ENCODE measurements around the gene SLC39A7. TPM values are rescaled to one million over a fixed set of nuclear protein-coding genes. Genes with fewer than 3 reads are reported as not detected.

The SLC39A7 gene
- total RNA-seq, 6 donors from 2014 or later: 37.7 to 104 (median 86.7) TPM

GRCh38 chr6:33235221-33235634 lies 34.6 kb downstream of the SLC39A7 start:
- no peaks in the 10 kb centered on the region for H3K4me1 ChIP-seq
- H3K36me3 ChIP-seq: no peaks in the 10 kb centered on the region
- no peaks in the 10 kb centered on the region for H3K27me3 ChIP-seq
- DNase-seq: no peak
- no peak overlapping the region for H3K4me3 ChIP-seq
- TF ChIP-seq EP300 (IDR thresholded peaks at IDR 0.05): no peak
- TF ChIP-seq POLR2A (IDR thresholded peaks at IDR 0.05): no peak
- no peak for TF ChIP-seq POLR2AphosphoS5 (IDR thresholded peaks at IDR 0.05)
- TF ChIP-seq CTCF (IDR thresholded peaks at IDR 0.05): no peak
- H3K9me3 ChIP-seq: no peaks in the 10 kb centered on the region
- 25 to 37% methylated on average over 6 of the region's 6 CpGs for whole genome bisulfite sequencing, 2 donors
- no peak overlapping the region for H3K27ac ChIP-seq
- ATAC-seq (ENCODE audit: low FRiP score in 2 of 2): no peak

DNA sequence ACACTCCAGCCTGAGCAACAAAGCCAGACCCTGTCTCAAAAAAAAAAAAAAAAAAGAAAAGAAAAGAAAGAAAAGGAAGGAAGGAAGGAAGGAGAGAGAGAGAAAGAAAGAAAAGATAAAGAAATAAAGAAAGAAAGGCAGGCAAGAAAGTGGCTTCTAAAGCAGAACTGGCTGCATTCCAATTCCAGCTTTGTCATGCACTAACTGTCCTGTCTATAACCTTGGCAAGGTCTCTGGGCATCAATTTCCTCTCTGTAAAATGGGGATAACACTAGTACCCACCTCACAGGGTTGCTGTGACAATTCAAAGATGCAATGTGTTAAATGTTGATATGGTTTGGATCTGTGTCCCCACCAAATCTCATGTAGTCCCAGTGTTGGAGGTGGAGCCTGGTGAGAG lies 35.7 kb downstream of the SLC39A7 start:
- no peaks in the 10 kb centered on the region for H3K4me1 ChIP-seq
- no peaks in the 10 kb centered on the region for H3K27me3 ChIP-seq
- no peak overlapping the region for H3K4me3 ChIP-seq
- TF ChIP-seq CTCF (IDR thresholded peaks at IDR 0.05) (no peak), POLR2AphosphoS5 (IDR thresholded peaks at IDR 0.05) (no peak), POLR2A (IDR thresholded peaks at IDR 0.05) (no peak), EP300 (IDR thresholded peaks at IDR 0.05) (no peak)
- no peak overlapping the region for H3K27ac ChIP-seq
- ATAC-seq (ENCODE audit: low FRiP score in 2 of 2) (no peak), DNase-seq (no peak)
- no peaks in the 10 kb centered on the region for H3K36me3 ChIP-seq
- H3K9me3 ChIP-seq: no peaks in the 10 kb centered on the region

- Histone ChIP-seq H3K27me3 (no peaks in the 10 kb centered on the region), H3K9me3 (no peaks in the 10 kb centered on the region), H3K4me1 (no peaks in the 10 kb centered on the region), H3K36me3 (no peaks in the 10 kb centered on the region), H3K4me3 (no peak overlapping the region), H3K27ac (no peak overlapping the region)
- no peak for ATAC-seq (ENCODE audit: low FRiP score in 2 of 2)
- WGBS, 2 donors: 87 to 90% methylated on average over 6 of the region's 6 CpGs
- TF ChIP-seq CTCF (IDR thresholded peaks at IDR 0.05): no peak
- no peak for TF ChIP-seq POLR2A (IDR thresholded peaks at IDR 0.05)
- no peak for TF ChIP-seq POLR2AphosphoS5 (IDR thresholded peaks at IDR 0.05)
- TF ChIP-seq EP300 (IDR thresholded peaks at IDR 0.05): no peak
- DNase-seq: no peak
Measured at GRCh38 chr6:33236852-33237251, 36.2 kb downstream of the SLC39A7 start.

DNA sequence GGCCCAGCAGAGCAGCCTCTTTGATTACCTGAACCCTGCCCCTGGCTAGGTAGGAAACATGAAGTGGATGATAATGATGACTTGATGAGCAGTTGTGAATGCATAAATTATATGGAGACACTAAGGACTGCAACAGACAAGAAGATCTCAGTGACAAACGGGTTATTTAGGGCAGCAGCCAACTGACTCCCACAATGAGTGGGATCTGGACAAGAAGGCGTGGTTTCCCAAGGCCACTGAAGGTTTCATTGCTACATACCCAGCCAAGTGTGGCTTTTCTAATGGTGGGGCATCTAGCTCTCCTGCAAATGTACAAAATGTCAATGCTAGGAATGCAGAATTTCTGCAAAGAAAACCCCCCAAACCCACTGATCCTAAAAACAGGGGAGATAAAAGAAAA lies 37.1 kb downstream of the SLC39A7 start:
- no peak for ATAC-seq (ENCODE audit: low FRiP score in 2 of 2)
- H3K4me3 ChIP-seq: no peak overlapping the region
- TF ChIP-seq POLR2A (IDR thresholded peaks at IDR 0.05): no peak
- no peak for TF ChIP-seq POLR2AphosphoS5 (IDR thresholded peaks at IDR 0.05)
- TF ChIP-seq EP300 (IDR thresholded peaks at IDR 0.05): no peak
- TF ChIP-seq CTCF (IDR thresholded peaks at IDR 0.05): no peak
- H3K4me1 ChIP-seq: no peaks in the 10 kb centered on the region
- 81 to 93% methylated on average over 2 of the region's 2 CpGs for WGBS, 2 donors
- H3K27me3 ChIP-seq: no peaks in the 10 kb centered on the region
- no peaks in the 10 kb centered on the region for H3K36me3 ChIP-seq
- H3K27ac ChIP-seq: no peak overlapping the region
- no peak for DNase-seq
- no peaks in the 10 kb centered on the region for H3K9me3 ChIP-seq

GRCh38 chr6:33241968-33242367 lies 41.3 kb downstream of the SLC39A7 start:
- H3K4me1 ChIP-seq: no peaks in the 10 kb centered on the region
- no peak overlapping the region for H3K4me3 ChIP-seq
- H3K36me3 ChIP-seq: no peaks in the 10 kb centered on the region
- H3K9me3 ChIP-seq: no peaks in the 10 kb centered on the region
- WGBS, 2 donors: 55 to 65% methylated on average over 3 of the region's 3 CpGs
- TF ChIP-seq EP300 (IDR thresholded peaks at IDR 0.05) (no peak), CTCF (IDR thresholded peaks at IDR 0.05) (no peak), POLR2A (IDR thresholded peaks at IDR 0.05) (no peak), POLR2AphosphoS5 (IDR thresholded peaks at IDR 0.05) (no peak)
- no peak for ATAC-seq (ENCODE audit: low FRiP score in 2 of 2)
- no peak for DNase-seq
- no peaks in the 10 kb centered on the region for H3K27me3 ChIP-seq
- no peak overlapping the region for H3K27ac ChIP-seq

Measured in upper lobe of left lung (tissue), 6 donors.